ENCODE results near the gene FOSB.

FOSB gene

GRCh38 chr19:45462174-45462573 is 5.6 kb upstream of the FOSB start:
- intact Hi-C loops (cut with DNase I) = no loop called here

GRCh38 chr19:45463241-45463640 is 4.6 kb upstream of the FOSB start:
- intact Hi-C loops (cut with DNase I) = no loop called here
- DNase-seq = no peak

More at GRCh38 chr19:45462174-45462573, 5.6 kb upstream of the FOSB start:
- no peak for DNase-seq

DNA sequence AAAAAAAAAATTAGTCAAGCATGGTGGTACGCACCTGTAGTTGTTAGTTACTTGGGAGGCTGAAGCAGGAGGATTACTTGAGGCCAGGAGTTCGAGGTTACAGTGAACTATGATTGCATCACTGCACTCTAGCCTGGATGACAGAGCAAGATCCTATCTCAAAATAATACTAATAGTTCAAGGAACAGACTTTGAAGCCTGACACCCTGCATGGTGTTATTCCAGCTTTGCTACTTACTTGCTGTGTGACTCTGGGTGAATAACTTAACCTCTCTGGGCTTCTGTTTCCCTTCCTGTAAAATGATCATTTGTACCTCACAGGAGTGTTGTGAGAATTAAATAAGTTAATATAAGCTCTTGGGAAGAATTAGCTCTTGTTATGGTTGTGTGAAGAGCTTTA is 3.5 kb upstream of the FOSB start:
- intact Hi-C loops (cut with DNase I) = no loop called here
- DNase-seq = no peak

DNA sequence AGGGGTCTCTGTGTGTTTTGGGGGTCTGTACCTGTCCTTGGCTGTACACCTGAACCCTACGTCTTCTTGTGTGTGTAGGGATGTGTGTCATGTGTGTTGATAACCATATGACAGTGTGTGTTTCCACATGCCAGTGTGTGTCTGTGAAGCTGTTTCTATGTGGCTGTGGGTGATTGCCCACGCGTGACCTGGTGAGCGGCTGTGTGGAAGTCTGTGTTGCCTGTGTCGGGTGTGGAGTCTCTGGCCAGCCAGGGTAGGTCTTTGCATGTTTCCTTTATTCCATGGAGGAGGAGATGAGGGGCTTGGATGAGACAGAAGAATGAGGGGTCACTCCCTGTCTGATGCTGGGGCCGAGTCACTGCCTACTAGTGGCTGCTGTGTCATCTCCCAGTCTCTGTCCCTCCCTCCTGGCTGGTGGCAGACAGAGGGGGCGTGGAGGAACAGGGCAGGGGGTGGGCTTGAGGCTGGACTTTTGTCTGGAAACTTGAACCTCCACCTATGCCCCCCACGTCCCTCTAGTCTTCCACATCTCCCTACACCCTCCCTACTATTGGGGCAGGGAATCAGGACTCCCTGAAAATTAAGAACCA is 2.8 kb upstream of the FOSB start:
- intact Hi-C loops (cut with DNase I) = no loop called here
- no peak for DNase-seq

- DNase-seq = no peak
- intact Hi-C loops (cut with DNase I) = no loop called here
Measured at GRCh38 chr19:45467115-45467455, 711 bp upstream of the FOSB start.

GRCh38 chr19:45468159-45468651 is 409 bp downstream of the FOSB start:
- peak in 4 of 42 donors; percentile 24 to 70 (median 30) for DNase-seq
- intact Hi-C loops (cut with DNase I) = no loop called here

DNA sequence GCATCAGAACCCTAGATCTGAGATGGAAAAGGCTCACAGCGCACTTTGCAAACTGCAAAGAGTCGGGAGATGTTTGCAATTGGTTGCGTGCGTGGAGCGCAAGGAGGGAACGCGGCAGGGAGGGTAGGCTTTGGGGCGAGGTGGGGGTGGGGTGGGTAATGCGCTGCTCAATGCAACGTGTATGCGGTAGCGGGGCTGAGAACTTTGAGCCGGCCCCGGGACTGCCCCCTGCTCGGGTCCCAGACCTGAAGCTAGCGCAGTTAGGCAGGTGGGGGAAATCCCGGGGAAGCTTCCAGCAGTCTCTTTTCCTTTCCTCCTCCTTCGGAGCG is 971 bp downstream of the FOSB start:
- intact Hi-C loops (cut with DNase I) = no loop called here
- peak in 14 of 42 donors; percentile 35 to 63 (median 56) for DNase-seq

- peak; percentile 86 to 97 (median 92) for DNase-seq
- intact Hi-C loops (cut with DNase I) = no loop called here
Measured at GRCh38 chr19:45469132-45469944, 1.5 kb downstream of the FOSB start.

DNA sequence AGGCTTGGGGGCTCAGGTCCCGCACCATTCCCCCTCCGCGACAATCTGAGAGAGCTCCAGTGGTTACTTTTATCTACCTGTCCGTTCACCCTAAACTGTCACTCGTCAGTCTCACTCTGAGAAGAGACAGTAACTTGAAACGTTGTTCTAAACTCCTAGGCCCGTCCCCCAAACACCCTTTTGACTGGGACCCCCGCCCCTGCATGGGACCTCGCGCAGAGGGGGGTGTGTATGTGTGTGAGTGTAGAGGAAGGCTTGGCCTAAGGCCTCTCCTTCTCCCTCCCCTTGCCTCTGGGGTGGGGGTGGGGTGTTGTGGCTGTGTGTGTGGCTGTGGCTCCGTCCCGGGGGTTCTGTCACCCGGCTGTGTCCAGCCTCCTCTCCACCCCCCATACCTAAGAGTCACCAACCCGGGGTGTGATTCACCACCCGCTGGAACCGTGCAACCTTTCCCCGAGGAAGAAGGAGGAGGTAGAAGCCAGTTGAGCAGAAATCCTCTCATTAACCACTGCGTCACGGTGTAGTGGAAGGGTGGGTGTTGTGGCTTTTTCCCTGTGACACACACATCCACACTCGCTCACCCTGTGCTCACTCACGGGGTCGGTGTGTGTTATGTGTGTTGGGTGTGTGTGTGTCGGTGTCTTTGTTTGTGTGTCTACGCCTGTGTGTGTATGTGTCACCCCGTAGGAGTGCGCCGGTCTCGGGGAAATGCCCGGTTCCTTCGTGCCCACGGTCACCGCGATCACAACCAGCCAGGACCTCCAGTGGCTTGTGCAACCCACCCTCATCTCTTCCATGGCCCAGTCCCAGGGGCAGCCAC is 2.4 kb downstream of the FOSB start:
- intact Hi-C loops (cut with DNase I) = no loop called here

DNA sequence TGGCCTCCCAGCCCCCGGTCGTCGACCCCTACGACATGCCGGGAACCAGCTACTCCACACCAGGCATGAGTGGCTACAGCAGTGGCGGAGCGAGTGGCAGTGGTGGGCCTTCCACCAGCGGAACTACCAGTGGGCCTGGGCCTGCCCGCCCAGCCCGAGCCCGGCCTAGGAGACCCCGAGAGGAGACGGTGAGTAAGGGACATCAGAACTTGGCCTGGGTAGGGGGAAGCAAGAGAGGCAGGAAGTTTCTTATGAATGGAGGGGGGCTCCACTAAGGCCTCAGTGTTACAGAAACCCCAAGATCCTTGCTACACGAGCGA is 2.9 kb downstream of the FOSB start:
- DNase-seq = no peak
- intact Hi-C loops (cut with DNase I) = no loop called here

More for the DNA sequence above, 2.4 kb downstream of the FOSB start:
- DNase-seq = peak in 12 of 42 donors; percentile 7 to 59 (median 32)

DNA sequence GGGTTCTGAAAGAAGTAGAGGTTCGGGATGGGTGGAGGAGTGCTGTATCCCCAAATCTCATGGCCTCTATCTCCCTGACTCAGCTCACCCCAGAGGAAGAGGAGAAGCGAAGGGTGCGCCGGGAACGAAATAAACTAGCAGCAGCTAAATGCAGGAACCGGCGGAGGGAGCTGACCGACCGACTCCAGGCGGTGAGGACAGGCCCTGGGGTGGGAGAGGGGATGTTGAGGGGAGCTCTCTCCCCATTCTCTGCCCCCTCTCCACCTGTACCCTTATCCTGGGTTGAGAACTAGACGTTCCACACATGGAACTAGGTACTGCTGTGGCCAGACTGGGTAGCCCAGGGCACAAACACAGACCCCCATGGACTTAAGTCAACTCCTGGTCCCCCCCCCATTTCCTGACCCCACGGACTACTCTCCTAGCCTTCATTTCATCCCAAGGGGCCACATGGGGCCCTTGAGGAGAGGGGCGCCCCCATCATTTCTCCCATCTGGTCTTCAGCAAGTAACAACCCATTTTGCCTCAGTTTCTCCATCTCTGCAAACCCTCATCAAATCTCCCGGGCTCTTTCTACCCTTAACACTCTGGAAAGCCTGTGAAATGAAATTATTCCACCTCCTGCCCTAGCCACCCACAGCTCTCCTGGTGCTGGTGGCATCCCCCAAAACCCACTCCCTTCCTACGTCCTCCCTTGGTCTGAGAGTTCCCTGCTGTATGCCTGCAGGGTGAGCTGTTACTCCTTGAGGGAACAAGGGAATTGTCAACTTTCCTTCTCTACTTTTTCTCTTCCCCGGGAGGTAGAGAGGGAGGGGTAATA is 3.5 kb downstream of the FOSB start:
- intact Hi-C loops (cut with DNase I) = no loop called here
- DNase-seq = no peak

DNA sequence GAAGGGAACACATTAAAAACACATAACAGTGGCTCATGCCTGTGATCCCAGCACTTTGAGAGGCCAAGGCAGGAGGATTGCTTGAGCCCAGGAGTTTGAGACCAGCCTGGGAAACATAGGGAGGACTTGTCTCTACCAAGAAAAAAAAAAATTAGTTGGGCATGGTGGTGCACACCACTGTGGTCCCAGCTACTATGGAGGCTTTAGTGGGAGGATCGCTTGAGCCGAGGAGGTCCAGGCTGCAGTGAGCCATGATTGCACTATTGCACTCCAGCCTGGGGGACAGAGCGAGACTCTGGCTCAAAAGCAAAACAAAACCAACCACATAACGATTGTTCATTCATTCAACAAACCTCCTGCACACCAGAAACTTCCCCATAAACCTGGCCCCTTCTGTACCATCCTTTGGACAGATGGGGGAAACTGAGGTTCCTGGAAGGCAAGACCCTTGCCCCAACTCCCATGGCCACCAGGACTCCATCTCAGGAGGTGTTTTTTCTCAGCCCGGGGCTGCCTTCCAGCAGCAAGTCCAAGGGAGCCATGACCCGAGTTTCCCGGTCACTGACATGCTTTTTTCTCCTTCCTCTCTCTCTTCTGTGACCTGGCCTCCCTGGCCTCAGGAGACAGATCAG is 4.3 kb downstream of the FOSB start:
- DNase-seq = no peak
- intact Hi-C loops (cut with DNase I) = no loop called here

- intact Hi-C loops (cut with DNase I) = no loop called here
- no peak for DNase-seq
Measured at GRCh38 chr19:45472563-45473366, 5.0 kb downstream of the FOSB start.

DNA sequence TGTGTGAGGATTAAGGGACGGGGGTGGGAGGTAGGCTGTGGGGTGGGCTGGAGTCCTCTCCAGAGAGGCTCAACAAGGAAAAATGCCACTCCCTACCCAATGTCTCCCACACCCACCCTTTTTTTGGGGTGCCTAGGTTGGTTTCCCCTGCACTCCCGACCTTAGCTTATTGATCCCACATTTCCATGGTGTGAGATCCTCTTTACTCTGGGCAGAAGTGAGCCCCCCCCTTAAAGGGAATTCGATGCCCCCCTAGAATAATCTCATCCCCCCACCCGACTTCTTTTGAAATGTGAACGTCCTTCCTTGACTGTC is 5.5 kb downstream of the FOSB start:
- intact Hi-C loops (cut with DNase I) = no loop called here
- no peak for DNase-seq

DNA sequence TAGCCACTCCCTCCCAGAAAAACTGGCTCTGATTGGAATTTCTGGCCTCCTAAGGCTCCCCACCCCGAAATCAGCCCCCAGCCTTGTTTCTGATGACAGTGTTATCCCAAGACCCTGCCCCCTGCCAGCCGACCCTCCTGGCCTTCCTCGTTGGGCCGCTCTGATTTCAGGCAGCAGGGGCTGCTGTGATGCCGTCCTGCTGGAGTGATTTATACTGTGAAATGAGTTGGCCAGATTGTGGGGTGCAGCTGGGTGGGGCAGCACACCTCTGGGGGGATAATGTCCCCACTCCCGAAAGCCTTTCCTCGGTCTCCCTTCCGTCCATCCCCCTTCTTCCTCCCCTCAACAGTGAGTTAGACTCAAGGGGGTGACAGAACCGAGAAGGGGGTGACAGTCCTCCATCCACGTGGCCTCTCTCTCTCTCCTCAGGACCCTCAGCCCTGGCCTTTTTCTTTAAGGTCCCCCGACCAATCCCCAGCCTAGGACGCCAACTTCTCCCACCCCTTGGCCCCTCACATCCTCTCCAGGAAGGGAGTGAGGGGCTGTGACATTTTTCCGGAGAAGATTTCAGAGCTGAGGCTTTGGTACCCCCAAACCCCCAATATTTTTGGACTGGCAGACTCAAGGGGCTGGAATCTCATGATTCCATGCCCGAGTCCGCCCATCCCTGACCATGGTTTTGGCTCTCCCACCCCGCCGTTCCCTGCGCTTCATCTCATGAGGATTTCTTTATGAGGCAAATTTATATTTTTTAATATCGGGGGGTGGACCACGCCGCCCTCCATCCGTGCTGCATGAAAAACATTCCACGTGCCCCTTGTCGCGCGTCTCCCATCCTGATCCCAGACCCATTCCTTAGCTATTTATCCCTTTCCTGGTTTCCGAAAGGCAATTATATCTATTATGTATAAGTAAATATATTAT is 6.1 kb downstream of the FOSB start:
- intact Hi-C loops (cut with DNase I) = no loop called here
- no peak for DNase-seq

- intact Hi-C loops (cut with DNase I) = no loop called here
- DNase-seq = no peak
Measured at GRCh38 chr19:45474606-45475521, 7.1 kb downstream of the FOSB start.
